Memory B cell (primary cell): ENCODE data around the gene ARL17A.
"Not testable (repeated sequence)": the region's sequence is repeated elsewhere in the genome, so short reads cannot be mapped to it uniquely, and the experiment has no call there.

Source experiments
- ATAC-seq: fragments of 150-1000 bp; cut with Tn5 transposase; 2 replicates; pipeline ENCODE4 v1.10.0; 2021; ENCODE audit warnings: low read depth, mild to moderate bottlenecking, moderate library complexity
- DNase-seq, 2 donors: peaks; one replicate each; pipeline ENCODE4 v3.0.0; 2022; ENCODE audit warnings: low spot score in 2 of 2
- H3K27ac Mint-ChIP-seq: one replicate; pipeline ENCODE4 v1.8.0; 2022; ENCODE audit warnings: mild to moderate bottlenecking, moderate library complexity, mixed read lengths
- H3K27me3 Mint-ChIP-seq: one replicate; pipeline ENCODE4 v1.8.0; 2022; ENCODE audit warnings: mixed read lengths
- H3K36me3 Mint-ChIP-seq: one replicate; pipeline ENCODE4 v1.8.0; 2022; ENCODE audit warnings: mild to moderate bottlenecking, mixed read lengths
- H3K4me1 Mint-ChIP-seq: one replicate; pipeline ENCODE4 v1.8.0; 2022; ENCODE audit warnings: mixed read lengths
- H3K4me3 Mint-ChIP-seq: one replicate; pipeline ENCODE4 v1.8.0; 2022; ENCODE audit warnings: mild to moderate bottlenecking, moderate library complexity, mixed read lengths
- H3K9me3 Mint-ChIP-seq: one replicate; pipeline ENCODE4 v1.8.0; 2022; ENCODE audit warnings: mixed read lengths

The ARL17A gene

DNA sequence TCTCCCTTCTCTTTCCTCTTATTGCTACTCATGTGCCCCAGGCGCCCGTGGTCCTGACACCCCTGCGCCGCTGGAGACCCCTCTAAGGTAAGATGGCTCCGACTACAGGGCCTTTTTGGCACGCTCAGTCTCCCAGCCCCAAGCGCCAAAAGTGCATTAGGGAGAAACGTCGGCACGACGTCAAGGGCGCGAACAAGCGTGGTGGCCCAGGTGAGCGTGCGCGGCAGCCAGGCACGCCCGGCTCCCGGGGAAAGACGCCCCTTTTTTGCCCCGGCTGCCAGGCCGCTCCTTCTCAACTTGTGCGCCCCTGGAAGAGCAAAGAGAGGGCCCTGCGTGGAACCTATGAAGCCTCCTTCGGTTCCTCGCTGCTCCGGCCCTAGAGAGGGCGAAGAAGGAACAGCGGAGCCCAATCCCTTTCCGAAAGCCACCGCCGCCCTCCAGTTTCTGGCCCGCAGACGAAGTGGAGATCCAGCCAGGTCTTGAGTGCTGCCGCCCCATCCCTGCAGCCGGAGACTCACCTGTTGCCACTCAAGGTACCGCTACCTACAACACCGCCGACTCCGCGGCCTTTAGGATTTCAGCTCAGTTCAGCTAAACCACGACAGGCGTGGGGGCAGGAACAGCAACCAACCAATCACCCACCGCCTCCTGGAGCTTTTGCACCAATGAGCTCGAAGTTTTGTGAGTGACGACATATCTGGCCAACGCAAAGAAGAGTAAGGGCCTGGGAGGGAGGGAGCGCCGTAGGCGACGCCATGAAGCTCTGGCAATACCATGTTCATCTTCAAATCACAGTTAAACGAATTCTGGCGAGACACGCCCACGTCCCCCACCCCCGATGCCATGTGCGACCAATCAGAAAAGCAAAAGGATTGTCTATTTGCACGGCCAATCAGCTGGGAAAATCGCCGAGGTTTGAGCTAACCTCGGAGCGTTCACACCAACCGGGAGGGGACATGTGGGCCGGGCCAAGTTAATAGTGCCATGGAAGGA is at the start of gene ARL17A:
Gene ARL17A (minus strand): TSS at position 609 of the 993 bp plus-strand sequence. CDS start 3,369 bp downstream, outside the sequence.
- not testable (repeated sequence) for H3K36me3 Mint-ChIP-seq, H3K27me3 Mint-ChIP-seq, H3K9me3 Mint-ChIP-seq, H3K4me1 Mint-ChIP-seq, H3K27ac Mint-ChIP-seq
- H3K4me3 Mint-ChIP-seq = peak within 1 kb of the TSS; percentile 47
- ATAC-seq (peak; percentile 82), DNase-seq (peak; percentile 43 to 50)

- not testable (repeated sequence) for H3K36me3 Mint-ChIP-seq, H3K27ac Mint-ChIP-seq, H3K27me3 Mint-ChIP-seq, H3K9me3 Mint-ChIP-seq, H3K4me1 Mint-ChIP-seq, DNase-seq, H3K4me3 Mint-ChIP-seq
- ATAC-seq = peak; percentile 98
Observed at GRCh38 chr17:46628753-46629436, 49.4 kb upstream of the ARL17A start.

DNA sequence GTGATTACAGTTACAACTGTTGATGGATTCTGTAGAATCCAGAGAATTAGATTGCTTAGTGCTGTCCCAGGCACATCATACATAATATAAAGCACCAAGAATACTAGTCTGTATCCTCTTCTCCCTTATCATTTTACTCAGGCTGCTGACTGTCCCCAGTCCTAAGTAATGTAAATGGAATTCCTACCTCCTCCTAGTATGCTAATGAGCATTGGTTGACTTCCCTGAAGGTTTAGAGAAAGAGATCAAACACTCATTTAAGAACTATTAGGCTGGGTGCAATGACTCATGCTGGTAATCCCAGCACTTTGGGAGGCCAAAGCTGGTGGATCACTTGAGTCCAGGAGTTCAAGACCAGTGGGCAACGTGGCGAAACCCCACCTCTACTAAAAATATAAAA is 48.0 kb upstream of the ARL17A start:
- not testable (repeated sequence) for ATAC-seq, H3K27ac Mint-ChIP-seq, H3K4me1 Mint-ChIP-seq, DNase-seq, H3K27me3 Mint-ChIP-seq, H3K36me3 Mint-ChIP-seq, H3K9me3 Mint-ChIP-seq, H3K4me3 Mint-ChIP-seq

- not testable (repeated sequence) for H3K36me3 Mint-ChIP-seq, H3K27ac Mint-ChIP-seq, H3K4me1 Mint-ChIP-seq, DNase-seq, H3K9me3 Mint-ChIP-seq, H3K27me3 Mint-ChIP-seq, H3K4me3 Mint-ChIP-seq, ATAC-seq
Observed at GRCh38 chr17:46624726-46625125, 45.2 kb upstream of the ARL17A start.

DNA sequence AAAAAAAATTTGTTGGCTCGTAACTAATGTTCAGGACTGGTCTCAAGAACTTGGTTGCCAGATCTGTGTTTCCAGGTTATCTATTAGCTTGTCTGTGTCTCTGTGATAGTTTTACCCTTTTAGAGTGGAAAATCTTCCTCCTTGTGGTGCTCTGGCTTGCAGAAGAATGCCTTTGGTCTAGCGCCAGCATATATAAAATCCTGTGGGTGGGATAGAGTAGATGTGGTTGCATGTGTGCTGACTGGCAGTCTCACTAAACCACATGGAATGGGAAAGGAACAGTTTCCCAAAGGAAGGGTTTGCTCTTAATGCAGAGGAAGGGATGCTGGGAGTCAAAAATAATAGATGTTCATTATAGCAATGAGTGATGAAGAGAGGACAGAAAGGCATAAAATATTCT is 44.3 kb upstream of the ARL17A start:
- H3K4me1 Mint-ChIP-seq, ATAC-seq, H3K27ac Mint-ChIP-seq, H3K9me3 Mint-ChIP-seq, DNase-seq, H3K27me3 Mint-ChIP-seq, H3K4me3 Mint-ChIP-seq, H3K36me3 Mint-ChIP-seq: not testable (repeated sequence)

- DNase-seq, H3K27me3 Mint-ChIP-seq, ATAC-seq, H3K4me3 Mint-ChIP-seq, H3K4me1 Mint-ChIP-seq, H3K9me3 Mint-ChIP-seq, H3K27ac Mint-ChIP-seq, H3K36me3 Mint-ChIP-seq: not testable (repeated sequence)
Observed at GRCh38 chr17:46618975-46619374, 39.5 kb upstream of the ARL17A start.

GRCh38 chr17:46617121-46617520 is 37.6 kb upstream of the ARL17A start:
- not testable (repeated sequence) for H3K9me3 Mint-ChIP-seq, DNase-seq, H3K27ac Mint-ChIP-seq, H3K27me3 Mint-ChIP-seq, H3K4me1 Mint-ChIP-seq, ATAC-seq, H3K36me3 Mint-ChIP-seq, H3K4me3 Mint-ChIP-seq

DNA sequence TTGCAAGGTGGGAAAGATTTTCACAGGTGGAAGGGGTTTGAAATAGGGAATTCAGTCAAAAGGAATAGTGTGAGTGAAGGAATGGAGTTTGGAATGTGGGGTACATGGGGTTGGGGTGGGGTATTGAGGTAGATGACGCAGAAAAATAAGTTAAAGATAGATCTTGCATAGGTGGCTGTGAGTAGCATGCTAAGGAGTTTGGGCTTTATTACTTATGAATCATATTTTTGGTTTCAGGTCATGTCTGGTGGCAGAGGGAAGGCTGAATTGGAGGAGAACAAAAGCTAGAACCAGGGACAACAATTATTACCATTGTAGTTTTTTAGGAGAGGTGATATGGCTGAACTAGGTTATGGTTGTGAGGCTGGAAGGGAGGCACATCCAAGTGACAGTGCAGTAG is 34.4 kb upstream of the ARL17A start:
- not testable (repeated sequence) for H3K27me3 Mint-ChIP-seq, H3K4me1 Mint-ChIP-seq, H3K4me3 Mint-ChIP-seq, H3K9me3 Mint-ChIP-seq, H3K27ac Mint-ChIP-seq, DNase-seq, ATAC-seq, H3K36me3 Mint-ChIP-seq

DNA sequence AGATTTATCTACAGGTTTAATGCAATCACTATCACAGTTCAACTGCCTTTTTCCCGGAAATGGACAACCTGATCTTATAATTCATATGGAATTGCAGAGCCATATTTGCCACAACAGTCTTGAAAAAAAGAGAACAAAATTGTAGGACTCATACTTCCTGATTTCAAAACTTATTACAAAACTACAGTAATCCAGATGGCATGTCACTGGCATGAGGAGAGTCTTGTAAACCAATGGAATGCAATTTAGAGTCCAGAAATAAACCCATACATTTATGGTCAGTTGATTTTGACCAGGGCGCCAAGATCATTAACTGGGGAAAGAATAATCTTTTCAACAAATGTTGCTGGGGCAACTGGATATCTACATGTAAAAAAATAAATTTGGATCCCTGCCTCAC is 31.8 kb upstream of the ARL17A start:
- not testable (repeated sequence) for H3K9me3 Mint-ChIP-seq, H3K4me1 Mint-ChIP-seq, H3K36me3 Mint-ChIP-seq, ATAC-seq, H3K27me3 Mint-ChIP-seq, DNase-seq, H3K27ac Mint-ChIP-seq, H3K4me3 Mint-ChIP-seq

- H3K4me1 Mint-ChIP-seq, DNase-seq, H3K27ac Mint-ChIP-seq, H3K36me3 Mint-ChIP-seq, H3K9me3 Mint-ChIP-seq, H3K27me3 Mint-ChIP-seq, H3K4me3 Mint-ChIP-seq: not testable (repeated sequence)
- peak; percentile 83 for ATAC-seq
Observed at GRCh38 chr17:46603125-46603524, 23.6 kb upstream of the ARL17A start.

- DNase-seq, H3K4me1 Mint-ChIP-seq, ATAC-seq, H3K36me3 Mint-ChIP-seq, H3K27ac Mint-ChIP-seq, H3K9me3 Mint-ChIP-seq, H3K27me3 Mint-ChIP-seq, H3K4me3 Mint-ChIP-seq: not testable (repeated sequence)
Observed at GRCh38 chr17:46600767-46601166, 21.3 kb upstream of the ARL17A start.

GRCh38 chr17:46598344-46598931 is 18.9 kb upstream of the ARL17A start:
- H3K27ac Mint-ChIP-seq, H3K27me3 Mint-ChIP-seq, ATAC-seq, DNase-seq, H3K4me1 Mint-ChIP-seq, H3K4me3 Mint-ChIP-seq, H3K36me3 Mint-ChIP-seq, H3K9me3 Mint-ChIP-seq: not testable (repeated sequence)

DNA sequence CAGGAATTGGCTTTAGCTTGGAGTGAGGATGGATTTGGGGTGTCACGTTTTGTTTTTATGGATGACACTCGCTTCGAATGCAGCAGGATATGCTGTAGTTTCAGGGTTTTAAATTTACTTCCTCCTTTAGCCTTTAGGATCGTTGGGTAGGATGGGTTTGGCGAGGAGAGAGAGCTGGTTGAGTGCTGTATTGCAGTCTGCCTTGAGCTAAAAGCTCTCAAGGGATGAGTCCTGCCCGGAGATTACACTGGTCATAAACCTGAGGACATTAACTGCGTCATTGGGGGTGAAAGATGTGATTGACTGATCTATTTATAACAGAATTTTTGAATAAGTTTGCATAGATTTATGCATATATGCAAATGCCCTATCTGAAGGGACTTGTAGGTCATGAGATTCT is 11.8 kb upstream of the ARL17A start:
- peak; percentile 83 for ATAC-seq
- H3K27ac Mint-ChIP-seq, H3K36me3 Mint-ChIP-seq, H3K27me3 Mint-ChIP-seq, DNase-seq, H3K9me3 Mint-ChIP-seq, H3K4me3 Mint-ChIP-seq, H3K4me1 Mint-ChIP-seq: not testable (repeated sequence)
